Measurements from ENCODE around the gene RPA3.

GRCh38 chr7:7705318-7705717 lies 13.1 kb downstream of the RPA3 start:
- TF ChIP-seq, protein P1, sequence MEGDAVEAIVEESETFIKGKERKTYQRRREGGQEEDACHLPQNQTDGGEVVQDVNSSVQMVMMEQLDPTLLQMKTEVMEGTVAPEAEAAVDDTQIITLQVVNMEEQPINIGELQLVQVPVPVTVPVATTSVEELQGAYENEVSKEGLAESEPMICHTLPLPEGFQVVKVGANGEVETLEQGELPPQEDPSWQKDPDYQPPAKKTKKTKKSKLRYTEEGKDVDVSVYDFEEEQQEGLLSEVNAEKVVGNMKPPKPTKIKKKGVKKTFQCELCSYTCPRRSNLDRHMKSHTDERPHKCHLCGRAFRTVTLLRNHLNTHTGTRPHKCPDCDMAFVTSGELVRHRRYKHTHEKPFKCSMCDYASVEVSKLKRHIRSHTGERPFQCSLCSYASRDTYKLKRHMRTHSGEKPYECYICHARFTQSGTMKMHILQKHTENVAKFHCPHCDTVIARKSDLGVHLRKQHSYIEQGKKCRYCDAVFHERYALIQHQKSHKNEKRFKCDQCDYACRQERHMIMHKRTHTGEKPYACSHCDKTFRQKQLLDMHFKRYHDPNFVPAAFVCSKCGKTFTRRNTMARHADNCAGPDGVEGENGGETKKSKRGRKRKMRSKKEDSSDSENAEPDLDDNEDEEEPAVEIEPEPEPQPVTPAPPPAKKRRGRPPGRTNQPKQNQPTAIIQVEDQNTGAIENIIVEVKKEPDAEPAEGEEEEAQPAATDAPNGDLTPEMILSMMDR (IDR thresholded peaks at IDR 0.05): no peak
- no peak for TF ChIP-seq POLR2A (IDR thresholded peaks at IDR 0.05)

All from right lobe of liver (tissue), 4 donors.